NOMO-1 treated with dmso at 0.1 percent for 144 hours (cell line): ENCODE results near the gene ZNF710.

Experiments
- DNase-seq: peaks from one replicate; lab custom pipeline; 2025; ENCODE audit not compliant: unreplicated experiment; lab: John Stamatoyannopoulos, UW

The ZNF710 gene

DNA sequence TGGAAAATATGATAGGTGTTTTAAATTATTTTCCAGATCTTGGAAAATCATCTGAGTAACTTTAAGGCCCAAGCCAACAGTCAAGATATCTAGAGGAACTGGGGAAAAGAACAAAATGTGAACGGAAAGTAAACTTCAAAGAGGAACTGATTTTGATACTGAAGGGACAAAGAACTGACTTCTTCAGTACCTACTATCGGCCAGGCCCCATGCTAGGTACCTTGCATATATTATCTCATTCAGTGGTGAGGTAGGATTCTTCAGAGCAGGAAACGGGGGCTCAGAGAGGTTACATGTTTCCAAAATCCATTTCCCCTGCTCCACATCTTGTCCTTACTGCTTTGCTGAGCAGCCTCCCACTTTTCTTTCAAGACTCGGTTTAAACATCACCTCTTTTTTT lies 9.8 kb upstream of the ZNF710 start:
- no peak for DNase-seq

DNA sequence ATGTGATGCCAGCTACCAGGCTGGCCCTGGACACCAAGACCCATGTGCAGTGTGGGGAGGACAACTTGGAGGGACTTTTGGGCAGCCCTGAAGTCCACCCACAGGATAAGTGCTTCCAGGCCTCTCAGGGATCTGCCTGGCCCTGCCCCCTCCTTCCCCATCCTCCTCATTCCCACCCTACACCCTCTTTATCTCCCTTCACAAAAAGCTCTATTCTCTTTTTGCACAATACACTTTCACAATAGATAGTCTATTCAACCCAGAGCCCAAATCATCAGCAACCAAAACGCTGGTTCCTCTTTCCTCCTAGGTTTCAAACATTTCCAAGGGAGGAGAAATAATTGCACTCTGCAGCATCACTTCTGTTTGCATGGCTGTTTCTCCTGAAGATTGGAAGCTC lies 7.8 kb upstream of the ZNF710 start:
- DNase-seq, result peak; percentile 33

DNA sequence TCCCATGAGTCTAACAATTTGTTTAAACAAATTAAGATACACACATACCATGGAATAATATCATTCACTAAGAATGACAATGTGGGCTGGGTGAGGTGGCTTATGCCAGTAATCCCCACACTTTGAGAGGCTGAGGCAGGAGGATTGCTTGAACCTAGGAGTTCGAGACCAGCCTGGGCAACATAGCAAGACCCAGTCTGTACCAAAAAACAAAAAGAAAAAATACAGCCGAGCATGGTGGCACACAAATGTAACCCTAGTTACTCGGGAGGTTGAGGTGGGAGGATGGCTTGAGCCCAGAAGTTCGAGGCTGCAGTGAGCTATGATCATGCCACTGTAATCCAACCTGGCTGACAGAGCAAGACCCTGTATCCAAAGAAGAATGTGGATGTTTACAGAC lies 4.0 kb upstream of the ZNF710 start:
- no peak for DNase-seq

DNA sequence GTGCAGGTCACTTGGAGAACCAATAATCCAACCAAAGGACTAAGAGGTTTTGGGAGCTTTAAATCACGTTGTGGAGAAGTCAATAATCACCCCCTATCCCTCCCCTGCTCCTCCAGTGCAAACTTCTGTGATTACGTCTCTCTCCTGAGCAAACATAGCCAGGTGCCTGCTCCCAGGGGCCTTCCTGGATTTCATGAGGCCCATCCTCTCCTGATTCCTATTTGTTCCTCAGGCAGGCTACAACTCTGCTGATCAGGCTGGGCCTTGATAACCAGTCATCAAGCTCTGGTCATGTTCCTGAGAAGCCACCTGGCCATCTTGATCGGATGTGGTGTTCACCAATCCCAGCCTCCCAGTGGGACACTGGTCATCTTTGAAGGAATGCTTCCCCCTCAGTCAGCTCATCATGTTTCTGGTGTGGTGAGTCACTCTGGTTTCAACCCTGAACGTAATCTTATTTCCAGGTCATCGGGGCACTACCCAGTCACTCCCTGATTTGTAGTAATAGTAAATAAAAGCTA lies 2.9 kb upstream of the ZNF710 start:
- no peak for DNase-seq

DNA sequence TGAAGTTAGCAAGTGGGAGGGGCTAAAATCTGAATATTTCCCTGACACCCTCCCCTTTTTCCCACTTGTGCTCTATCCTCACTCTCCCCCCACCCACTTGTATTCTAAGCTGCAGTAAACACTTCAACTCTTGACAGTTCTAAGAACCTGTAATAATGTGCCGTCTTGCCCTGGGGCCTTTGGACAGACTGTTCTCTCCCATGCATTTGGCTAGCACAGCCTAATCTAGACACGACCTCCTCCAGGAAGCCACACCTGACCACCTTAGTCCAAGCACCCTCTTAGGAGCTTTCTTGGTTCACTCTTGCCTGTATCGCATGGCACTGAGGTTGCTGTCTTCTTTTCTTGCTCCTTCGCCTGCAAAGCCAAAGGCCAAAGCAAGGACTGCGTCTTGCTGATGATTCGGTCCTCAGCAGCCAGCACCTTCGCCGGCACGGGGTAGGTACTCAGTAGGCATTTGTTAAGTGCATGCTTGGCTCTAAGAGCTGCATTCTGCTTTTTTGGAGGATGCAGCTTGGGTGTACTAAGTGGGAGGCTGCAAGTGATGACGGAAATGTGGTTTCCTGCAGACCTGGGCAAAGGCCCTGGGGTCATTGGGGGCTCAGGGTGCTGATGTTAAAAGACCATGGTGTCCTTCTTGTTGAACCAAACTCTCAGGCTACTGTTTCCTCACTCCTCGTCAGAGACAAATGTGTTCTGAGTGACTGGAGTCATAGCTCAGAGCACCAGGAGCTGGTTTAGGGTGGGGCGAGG lies 2.0 kb upstream of the ZNF710 start:
- no peak for DNase-seq

DNA sequence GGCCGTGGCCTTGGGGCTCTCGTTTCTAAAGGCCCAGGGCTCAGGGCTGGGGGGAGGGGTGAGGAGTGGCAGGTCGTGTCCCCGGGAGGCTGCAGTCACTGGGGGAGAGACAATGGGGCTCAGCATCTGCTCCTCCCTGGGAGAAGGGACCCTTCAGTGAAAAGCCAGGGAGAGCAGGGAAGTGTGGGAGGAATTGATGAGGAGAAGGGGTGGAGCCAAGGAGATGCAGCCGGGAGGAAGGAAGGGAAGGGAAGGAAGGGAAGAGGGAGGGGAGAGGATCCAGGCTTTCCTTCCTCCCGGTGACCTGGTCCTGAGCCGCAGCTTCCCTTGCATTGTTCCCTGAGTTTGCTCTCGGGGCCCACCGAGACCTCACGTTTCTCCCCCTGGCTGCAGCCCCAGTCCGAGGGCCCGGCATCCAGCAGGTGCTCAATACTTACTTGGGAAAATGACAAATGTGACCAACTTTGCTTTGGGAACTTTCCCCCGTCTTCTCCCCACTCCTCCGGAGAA lies 1.4 kb upstream of the ZNF710 start:
- no peak for DNase-seq

DNA sequence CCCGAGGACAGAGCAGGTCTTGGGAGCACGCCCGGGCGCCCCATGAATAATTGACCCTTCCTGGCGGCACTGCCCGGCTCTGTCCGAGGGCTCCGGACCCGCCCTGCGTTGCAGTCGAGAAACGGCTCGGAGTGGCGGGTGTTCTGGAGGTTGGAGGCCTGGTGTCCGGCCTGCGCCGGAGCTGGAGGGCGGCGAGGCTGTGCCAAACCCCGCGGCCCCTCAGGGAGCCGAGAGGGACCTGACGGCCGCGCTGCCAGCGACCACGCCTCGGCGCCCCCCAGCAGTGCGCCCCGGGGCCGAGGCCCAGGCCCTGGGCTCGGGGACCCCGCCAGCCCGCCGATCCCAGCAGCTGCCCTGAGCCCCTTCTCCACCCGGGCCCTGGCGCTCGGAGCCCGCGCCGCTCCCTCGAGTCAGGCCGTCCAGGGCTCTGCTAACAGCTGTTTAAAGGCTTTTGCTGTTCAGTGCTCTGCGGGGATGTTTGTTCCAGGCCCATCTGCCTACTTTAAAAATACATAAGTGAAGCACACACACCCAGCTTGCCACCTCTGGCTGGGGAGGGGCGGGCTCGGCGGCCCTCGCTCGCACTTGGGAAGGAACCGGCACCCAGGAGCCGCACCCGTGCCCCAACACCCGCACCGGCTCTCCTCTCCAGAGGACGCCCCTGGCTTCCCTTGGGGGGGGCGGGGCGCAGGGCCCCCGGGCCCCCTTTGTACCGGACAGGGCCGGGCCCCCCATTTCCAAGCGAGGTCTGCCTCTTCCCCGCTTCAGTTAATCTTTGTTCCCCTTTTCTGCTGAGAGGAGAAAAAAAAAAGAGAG lies 730 bp upstream of the ZNF710 start:
- no peak for DNase-seq

DNA sequence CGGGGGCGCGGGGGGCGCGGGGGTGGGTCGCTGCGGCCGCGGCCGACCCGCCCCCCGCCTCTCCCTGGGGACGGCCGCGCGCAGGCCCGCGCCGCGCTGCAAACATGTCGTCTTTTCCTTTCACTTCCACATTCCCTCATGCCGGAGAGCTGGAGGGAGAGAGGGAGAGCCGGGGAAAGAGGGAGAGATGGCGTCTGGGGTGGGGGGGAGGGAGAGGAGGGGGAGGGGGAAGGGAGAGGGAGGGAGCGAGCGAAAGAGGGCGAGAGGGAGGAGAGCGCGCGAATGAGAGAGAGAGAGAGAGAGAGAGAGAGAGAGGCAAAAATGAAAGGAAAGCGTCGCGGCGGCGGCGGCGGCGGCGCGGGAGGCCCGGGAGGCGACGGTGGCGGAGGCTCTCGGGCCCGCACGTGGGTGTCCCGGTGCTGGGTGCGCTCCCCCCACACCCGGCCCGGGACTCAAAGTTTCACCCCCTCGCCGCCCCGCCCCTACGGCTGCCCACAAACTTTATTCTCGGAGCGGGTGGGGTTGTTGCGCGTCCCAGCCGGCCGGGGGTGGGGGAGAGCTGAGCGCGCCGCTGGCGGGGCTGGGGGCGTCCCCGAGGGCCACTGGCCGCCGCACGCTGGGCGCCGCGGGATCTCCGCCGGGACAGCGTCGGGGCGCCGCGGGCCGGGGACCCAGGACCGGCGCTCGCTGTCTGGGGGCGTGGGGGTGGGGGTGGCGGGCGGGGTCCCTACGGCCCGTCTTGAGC lies 731 bp downstream of the ZNF710 start:
- peak; percentile 42 for DNase-seq

DNA sequence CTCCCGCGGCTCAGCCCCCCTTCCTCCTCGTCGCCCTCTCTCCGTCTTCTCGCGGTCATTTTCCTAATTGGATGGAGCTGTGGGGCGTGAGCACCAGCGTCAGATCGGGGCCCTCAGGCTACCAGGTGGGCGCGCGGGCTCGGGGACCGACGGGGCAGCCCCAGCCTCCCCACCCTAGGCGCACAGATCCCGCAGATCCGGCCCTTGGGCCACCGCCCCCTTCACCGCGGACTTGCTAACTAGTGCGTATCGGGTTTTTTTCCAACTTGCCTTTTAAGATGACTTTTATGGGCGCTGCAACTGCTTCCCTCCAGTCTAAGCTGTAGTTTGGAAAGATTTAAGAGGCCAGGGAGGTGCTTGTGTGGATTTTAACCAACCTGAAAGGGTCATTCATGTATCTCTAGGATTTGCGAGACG lies 1.3 kb downstream of the ZNF710 start:
- no peak for DNase-seq

DNA sequence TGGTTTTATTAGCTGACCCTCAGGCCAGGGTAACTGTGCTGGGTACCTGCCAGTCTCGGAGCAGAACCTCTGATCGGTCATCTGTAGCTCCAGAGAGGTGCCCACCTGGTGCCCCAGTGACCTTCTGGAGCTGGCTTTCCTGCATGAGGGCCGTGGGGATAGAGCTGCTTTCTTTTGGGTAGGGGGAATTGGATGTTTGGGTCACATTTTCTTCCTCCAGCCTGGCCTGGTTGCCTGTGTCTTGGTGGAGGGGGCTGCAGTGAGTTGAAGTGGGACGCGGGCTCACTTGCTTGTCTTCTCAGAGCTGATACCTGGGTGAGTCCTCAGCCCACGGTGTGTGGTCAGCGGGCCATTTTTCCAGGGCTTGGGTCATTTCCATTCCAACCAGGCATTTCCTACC lies 2.6 kb downstream of the ZNF710 start:
- no peak for DNase-seq

DNA sequence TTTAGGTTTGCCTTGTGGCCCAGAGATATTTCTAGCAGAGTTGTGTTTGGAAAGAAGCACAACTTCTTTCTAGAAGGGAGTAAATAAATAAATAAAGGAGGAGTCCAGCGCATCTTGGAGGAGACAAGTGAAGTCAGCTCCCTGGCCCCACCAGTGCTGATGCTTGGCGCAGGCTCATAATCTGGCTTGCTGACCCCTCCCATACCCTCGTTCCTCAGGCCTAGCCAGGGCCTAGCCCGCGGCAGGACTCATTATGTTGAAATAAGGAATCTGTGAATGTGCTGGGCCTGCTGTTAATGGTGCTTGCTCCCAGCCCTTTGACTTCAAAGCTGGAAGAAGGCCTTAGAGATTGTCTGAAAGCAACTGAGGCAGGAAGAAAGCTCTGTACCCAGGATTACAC lies 3.1 kb downstream of the ZNF710 start:
- no peak for DNase-seq

DNA sequence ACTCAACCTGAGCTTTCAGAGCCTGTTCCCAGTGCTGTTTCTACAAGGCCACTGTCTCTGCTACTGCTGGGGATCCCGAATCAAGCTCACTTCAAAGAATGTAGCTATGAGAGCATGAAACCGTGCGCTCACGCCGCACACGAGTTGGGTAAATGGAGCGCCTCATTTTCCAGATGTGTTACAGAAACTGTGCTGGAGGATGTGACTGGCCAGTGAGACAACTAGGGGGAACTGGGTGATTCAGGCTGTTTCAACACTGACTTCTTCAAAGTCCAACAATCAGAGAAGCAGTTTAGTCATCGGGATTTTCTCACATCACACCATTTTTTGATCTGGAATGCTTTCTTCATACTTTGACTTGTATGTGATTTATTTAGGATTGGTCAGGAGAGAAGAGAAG lies 3.5 kb downstream of the ZNF710 start:
- DNase-seq, result peak; percentile 84

DNA sequence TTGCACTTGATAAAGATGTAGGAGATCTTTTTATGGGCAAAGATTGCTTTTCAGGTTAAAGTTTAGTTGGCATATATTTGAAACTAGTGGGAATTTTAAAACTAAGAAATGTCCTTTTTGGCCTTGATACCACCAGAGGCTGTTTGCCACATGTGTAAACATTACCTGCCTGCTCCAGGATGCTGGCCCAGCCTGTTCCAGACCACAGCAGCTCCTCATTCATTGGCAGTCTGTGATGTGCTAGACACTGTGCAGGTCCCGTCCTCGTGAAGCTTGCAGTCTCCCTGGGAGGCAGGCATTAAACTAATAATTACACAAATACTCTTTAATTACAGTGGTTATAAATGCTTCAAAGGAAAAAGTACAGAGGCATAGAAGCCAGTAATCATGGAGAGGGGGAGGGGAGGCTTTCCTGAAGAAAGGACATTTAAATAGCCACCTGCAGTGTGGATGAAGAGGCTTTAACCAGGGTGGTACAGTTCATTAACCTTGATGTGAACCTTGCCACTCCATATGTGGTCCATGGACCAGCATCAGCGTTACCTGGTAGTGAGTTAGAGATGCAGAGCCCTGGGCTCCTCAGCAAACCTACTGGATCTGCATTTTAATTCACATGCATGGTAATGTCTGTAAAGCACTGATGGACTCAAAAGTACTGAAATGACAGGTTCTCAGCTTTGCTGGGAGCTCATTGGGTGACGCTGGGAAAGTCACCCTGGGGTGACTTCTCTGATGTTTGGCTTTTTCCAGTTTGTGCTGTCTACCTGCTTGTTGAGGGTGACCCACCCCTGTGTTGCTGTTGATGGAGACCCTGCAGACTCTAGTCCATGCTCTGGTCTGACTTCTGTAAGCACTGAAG lies 5.3 kb downstream of the ZNF710 start:
- DNase-seq, result no peak

DNA sequence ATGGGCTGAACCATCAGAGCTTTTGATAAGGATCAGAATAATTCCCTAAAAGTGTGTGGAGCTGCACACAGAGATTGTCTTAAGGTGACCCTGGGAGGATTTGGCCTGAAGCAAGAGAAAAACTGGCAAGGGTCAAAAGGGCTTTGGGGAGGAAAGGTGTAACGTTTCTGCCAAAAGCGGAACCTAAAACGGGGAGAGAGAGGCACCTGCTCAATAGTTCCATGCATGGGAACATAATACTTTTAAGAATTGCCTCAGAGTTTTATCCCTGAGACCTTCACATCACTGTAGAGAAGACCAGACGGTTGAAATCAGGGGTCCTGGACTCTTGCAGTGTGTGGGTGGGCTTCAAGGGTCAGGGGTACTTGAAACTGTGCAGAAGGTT lies 5.9 kb downstream of the ZNF710 start:
- DNase-seq, result no peak

DNA sequence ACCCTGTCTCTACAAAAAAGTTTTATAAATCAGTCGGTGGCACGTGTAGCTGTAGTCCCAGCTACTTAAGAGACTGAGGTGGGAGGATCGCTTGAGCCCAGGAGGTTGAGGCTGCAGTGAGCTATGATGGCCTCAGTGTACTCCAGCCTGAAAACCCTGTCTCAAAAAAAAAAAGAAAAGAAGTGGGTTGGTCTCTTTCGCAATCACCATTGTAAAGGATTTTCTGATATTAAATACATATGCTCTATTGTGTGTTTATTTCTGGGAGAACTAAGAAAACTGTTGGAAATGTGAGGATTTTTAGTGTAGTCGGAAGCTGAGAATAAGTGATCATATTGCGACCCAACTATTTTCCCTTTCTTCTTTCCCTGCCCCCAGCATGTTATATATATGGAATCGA lies 7.5 kb downstream of the ZNF710 start:
- no peak for DNase-seq

DNA sequence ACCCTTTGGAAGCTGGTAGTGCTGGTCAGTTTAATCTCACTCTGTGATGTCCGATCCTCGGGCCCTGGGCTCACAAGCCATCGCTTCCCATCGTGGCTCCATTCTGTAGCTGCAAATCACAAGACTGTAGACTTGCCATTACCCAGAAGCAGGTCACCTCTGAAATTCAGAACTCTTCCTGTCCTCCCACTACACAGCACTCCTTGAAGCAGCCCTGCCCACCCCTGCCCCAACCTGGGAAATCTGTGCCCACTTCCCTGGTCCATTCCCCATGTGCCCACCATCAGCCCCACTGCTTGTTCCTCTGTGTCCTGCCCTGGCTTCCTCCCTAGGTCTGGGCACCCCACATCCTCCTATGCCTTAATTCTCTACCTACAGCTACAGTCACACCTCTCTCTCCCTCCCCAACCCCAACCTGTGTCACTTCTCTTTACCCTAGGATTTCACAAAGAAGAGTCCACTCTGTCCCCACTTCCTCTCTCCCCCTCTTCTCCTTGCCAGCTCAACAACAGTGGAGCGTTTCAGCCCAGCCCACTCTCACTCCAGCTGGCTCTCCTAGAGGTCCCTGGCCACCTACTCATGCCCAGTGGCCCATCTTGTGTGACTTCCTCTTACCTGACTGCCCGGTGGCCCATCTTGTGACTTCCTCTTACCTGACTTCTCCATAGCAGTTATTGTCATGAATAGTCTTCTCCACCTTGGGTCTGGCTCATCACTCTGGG lies 8.3 kb downstream of the ZNF710 start:
- DNase-seq, result no peak

DNA sequence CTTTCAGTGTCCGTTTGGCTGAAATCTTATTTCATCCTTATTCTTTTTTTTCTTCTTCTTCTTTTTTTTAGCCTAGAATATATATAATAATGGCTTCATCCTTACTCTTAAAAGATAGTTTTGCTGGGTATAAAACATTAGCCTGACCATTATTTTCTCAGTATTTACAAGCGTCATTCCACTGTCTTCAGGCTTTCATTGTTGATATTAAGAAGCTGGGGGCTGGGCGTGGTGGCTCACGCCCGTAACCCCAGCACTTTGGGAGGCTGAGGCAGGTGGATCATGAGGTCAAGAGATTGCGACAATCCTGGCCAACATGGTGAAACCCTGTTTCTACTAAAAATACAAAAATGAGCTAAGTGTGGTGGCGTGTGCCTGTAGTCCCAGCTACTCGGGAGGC lies 10.6 kb downstream of the ZNF710 start:
- no peak for DNase-seq

DNA sequence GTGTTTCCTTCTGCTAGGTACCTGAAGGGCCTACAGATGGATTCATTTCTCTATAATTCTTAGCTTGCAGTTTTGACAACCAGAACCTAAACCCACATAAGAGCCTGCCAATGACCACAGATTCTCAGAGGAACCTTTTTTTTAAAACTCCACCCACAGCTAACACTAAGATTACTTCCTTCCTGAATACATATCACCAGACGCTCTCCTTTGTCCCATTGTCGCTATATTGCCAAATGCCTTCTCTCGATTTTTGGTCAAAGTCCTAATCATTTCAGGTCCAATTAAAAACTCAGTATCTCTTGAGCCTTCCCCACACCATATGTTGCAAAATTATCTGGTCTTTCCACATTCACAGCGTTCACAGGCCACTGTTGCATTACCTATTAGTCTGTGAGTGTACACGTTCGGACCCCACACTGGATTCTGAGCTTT lies 12.4 kb downstream of the ZNF710 start:
- DNase-seq, result peak; percentile 84

DNA sequence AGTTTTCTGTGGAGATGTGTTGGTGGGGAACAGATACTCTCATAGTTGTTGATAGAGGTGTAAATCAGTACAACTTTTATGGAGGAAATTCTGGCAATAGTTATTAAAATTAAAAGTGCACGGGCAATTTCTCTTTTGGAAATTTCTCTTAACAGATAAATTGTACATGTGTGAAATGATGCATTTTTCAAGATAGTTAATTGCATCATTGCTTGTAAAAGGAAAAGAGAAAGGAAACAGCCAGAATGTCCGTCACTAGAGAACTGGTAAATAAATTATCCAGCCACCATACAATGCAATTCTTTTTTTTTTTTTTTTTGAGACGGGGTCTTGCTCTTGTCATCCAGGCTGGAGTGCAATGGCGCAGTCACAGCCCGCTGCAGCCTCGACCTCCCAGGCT lies 14.2 kb downstream of the ZNF710 start:
- no peak for DNase-seq

DNA sequence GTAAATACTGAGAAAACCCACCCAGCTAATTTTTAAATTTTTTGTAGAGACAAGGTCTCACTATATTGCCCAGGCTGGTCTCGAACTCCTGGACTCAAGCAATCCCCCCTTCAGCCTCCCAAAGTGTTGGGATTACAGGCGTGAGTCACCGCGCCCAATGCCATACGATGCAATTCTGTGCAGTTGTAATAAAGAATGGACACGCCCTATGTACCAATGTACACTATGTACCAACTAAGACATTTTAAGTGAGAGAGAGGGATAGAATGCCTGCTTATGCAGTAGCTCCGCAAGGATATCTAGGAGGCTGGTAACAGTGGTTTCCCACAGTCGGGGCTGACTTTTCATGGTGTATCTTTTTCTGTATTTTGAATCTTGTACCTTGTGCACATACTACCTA lies 14.6 kb downstream of the ZNF710 start:
- DNase-seq, result no peak
